HG02885 (cell line): ENCODE results near the gene SLCO2A1.
A peak's percentile ranks its signal among the peaks of the same experiment; 100 is the strongest.

Source experiments
- ATAC-seq: cut with Tn5 transposase; IDR thresholded peaks from one replicate; pipeline ENCODE4 v1.9.1; 2021; ENCODE audit warnings: mild to moderate bottlenecking; ENCODE audit not compliant: unreplicated experiment, poor library complexity

SLCO2A1 gene

DNA sequence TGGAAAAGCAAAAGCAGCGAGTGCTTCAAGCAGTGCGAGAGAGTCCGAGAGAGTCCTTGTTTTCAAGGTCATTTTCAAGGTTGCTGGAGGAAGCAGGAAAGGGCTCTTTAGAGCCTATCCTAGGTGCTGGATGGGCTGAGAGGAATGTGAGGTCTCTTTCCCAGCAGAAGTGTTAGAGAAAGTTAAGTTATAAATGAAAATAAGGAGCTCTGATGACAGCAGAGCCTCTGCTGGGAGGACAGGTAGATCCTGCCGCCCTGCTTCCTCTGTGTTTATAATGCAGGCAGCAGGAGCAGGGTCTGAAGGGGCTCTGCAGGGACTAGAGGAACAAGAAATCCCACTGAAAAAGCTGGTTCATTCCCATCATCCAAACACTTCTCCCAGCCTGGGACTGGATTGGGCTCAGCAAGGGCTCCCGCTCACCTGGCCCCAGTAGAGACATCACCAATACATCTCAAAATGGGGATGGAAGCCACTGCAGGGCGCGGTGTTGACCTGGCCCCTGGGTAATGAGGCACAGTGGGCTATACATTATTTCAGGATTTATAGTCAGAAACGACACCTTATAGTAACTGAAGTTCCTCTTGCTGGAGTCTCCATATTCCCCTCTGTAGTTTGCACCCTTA lies 92.6 kb downstream of the SLCO2A1 start:
- no peak for ATAC-seq

DNA sequence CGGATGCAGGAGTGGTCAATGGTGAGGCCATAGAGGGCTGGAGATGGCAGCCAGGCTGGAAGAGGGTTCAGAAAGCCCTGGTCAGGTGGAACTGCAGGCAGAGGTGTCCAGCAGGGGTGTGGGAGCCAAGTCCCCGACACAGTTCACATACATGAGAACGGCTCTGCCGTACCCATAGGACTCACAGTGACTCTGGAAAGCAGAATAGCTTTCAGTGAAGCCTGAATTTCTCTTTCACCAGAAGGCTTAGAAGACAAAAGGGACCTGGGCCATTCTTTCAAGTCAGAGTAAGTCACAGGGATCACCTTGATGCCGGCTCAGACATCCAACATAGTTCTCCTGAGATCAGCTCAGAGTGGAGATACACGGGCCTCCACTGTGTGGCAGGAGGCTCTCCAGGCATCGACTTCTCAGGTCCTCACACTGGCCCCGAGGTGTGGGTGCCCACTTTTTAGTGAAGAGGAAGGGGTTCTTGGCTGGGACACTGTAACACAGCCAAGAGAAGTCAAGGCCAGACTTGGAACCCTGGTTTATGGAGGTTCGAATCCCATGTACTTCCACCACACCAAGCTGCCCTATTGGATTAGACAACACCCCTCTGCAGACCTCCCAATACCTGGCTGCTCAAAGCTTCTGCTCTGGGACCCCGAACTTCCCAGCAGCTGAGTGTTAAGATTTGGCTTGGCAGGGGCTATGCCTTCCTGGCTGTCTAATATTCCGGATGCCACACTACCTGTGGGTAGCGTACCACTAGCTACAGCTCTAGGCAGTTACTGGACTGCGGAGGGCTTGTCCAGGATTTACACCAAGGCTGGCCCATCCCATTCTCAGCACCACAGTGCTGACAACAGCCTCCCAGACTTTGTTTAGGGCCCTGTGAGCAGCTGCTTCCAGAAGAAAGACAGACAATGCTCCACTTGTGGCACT lies 93.6 kb downstream of the SLCO2A1 start:
- ATAC-seq, result no peak

DNA sequence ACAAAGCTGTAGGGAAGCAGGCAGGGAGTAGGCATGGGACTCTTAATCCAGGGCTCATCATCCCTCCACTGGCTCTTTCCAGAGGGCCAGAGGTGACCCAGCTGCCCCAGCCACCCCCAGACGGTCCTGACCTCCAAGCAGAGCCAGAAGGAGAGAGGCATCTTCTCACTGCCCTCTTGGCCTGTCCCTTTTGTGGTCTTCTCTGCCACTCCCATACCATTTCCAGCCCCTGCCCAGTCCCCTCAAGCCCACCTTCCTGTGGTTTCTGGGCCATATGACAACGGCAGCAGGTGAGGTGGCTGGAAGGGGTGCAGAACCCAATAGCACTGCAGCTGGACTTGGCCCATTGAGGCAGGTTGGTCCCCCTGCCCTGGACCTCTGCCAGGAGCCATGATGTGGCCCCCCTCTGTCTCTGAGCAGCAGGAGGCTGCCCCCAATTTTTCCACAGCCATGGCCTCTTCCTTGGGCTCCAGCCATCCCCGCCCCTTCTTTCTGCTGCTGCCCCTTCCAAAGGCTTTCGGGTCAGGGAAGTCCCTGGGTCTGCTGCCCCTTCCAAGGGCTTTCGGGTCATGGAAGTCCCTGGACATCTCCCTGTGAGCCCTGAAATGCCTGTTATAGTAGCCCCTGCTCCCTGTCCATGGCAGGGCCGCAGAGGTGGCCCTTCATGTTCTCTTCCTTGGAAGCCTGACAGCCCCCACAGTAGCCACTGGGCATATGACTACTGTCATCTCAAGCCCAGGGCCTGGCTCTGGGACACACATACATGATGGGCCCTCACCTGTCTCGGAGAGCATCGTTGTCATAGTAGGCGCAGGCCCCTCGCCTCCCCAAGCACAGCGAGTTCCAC lies 94.5 kb downstream of the SLCO2A1 start:
- no peak for ATAC-seq

DNA sequence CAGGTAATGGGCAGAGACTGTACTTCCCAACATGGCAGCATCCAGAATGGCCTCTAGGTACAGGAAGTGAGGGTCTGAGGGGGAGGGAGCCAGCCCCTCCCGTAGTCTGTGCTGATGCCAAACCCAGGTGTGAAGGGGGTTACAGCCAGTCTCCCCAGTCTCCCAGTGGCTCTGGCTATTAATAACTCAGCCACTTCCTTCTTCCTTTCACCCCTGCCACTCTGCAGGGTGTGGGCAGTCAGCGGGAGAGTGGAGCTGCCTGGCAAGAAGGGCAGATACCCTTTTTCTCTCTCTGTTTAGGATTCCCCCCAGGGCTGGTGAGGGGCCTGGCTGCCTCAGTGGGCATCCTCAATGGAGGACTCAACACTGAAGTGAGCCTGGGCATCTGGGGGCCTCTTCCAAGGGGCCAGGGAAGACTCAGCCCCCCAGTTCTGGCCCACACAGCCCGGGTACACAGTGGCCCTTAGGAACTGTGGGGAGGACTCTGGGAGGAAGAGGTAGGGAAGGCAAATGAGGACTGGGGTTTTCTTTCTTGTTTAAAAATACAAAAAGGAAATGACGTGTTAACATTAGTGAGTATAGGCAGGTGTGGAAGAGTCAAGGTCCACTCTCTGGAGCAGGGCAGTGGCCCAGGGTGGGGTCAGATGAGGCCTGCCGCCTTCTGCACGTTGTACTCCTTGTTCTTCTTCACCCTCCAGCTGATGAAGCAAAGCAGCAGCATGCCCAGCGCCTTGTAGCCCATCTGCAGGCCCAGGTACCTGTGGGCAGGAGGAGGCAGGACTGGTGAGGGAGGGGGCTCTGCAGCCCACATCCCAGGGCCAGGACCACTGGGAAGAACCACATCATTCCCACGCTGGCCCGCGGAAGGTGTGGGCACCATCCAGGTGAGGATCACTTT lies 95.4 kb downstream of the SLCO2A1 start:
- ATAC-seq, result no peak

DNA sequence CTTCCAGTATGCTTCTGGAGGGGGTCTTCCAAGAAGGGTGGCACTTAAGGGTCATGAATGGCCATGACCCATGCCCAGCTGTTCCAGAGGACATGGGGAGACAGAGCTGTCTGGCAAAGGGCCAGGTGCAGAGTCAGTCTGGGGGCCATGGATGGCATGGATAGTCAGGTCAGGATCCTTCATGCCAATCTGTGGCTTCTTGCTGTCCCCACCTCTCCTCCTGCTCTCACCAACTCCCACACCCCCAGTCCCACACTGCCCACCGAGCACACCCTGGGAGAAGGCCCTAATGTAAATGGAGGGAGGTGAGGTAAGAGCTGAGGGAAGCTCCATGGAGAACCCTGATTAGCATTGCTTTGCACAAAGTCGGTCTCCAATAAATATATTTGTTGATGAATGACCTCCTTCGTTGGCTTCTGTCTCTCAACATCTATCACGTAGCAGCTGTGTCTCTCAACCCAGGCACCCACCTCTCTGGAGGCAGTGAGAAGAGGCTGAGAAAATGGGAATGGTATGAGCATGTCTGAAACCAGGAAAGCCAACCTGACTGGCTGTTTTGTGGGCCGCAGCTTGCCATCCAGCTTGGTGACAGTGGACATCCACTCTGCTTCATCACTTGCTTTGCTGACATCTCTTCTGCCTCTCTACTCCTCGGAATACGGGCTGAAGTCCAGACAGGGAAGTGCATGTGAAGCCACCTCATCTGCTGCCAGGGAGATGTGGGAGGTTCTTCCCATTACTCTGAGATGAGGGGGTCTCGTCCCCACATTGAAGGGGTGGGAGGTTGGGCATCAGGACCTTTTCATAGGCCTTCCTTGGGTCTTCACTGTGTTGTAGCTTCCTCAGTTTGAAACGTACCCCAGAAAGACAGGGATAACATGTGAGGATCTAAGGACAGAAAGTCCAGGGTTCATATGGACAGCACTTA lies 96.4 kb downstream of the SLCO2A1 start:
- no peak for ATAC-seq

DNA sequence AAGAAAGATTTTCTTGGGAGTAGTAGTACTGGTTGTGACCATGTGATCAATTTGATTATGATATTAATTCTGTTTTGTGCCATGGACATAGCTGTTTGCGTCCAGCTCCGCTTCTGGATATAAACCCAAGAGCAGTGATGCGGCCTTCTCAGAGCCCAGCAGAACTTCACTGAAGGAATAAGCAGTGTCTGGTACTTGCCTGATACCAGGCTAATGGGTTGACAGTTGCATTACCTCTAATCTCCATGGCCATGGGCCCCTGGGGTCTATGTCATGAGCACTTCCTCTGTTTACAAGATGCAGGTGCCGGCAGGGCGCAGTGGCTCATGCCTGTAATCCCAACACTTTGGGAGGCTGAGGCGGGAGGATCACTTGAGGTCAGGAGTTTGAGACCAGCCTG lies 97.7 kb downstream of the SLCO2A1 start:
- ATAC-seq, result no peak

DNA sequence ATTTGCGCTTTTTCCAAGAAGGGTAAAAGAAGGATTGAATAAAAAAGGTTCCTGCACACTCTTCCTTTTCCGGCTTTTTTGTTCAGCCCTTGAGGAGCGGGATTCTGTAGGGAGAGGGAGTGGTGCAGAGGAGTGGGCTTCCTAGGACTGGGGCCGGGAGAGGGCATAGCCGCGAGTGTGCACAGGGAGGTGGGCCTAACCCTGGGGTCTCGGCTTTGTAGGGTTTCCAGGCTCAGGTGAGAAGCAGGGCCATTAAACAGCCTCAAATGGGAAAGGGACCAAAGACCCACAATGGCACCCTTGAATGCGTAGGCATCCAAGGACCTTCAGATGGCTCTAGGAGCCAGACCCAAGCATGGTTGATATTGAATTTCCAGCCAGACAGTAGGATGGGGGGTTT lies 98.6 kb downstream of the SLCO2A1 start:
- no peak for ATAC-seq

DNA sequence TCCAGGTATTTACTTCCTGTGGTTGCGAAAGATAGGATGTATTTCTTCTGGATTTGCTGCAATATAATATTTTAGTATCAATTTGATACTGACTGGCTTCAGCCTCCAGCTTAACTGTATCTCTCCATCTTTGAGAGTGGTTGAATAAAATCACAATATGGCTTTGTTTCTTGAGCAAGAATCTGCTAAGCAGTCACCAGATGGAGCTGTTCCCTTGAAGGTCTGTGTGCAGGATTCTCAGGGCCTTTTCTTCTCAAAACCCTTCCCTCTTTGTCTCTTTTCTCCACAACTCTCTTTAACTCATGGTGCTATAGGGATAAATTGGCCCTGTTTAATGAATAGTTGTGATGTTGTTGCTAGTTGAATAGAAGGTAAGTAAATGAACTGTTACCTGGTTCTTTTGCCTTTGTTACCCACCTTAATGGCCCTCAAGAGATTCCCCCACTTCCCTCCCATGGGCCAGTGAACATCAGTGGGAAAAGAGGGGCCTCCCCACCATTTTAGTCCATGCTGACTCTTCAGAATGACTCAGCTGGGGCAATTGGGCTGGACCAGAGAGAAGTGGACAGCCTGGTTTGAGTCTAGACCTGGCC lies 99.3 kb downstream of the SLCO2A1 start:
- no peak for ATAC-seq

DNA sequence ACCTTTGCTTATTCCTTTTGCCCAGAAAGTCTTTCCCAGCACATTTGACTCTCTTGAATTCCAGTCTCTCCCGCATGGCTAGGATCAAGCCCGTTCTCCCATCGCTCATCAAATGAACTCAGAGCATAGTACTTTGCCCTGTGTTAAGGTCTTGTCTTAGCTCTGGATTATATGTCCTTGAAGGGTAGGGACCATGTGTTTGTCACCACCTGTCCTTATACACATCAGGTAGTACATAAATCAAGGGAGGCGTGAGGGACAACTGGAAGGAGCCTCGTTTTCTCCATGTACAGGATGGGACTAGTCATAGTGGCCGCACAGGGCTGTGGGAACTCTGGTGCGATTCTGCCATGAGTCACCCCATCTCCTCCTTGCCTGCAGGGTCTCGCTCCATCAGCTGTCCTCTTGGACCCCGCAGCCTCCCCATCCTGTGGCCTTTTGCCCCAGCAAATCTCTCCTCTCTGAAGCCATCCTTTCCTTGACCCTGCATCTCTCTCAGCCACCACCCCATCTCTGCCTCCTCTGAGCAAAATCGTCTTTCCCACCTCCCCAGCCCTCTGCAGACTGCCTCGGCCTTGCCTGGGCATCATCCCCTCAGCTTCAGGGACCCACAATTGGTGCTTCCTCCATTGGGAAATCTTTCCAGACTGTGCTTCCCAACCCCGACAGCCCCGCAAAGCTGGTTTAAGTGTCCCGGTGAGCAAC lies 100.7 kb downstream of the SLCO2A1 start:
- ATAC-seq, result no peak

DNA sequence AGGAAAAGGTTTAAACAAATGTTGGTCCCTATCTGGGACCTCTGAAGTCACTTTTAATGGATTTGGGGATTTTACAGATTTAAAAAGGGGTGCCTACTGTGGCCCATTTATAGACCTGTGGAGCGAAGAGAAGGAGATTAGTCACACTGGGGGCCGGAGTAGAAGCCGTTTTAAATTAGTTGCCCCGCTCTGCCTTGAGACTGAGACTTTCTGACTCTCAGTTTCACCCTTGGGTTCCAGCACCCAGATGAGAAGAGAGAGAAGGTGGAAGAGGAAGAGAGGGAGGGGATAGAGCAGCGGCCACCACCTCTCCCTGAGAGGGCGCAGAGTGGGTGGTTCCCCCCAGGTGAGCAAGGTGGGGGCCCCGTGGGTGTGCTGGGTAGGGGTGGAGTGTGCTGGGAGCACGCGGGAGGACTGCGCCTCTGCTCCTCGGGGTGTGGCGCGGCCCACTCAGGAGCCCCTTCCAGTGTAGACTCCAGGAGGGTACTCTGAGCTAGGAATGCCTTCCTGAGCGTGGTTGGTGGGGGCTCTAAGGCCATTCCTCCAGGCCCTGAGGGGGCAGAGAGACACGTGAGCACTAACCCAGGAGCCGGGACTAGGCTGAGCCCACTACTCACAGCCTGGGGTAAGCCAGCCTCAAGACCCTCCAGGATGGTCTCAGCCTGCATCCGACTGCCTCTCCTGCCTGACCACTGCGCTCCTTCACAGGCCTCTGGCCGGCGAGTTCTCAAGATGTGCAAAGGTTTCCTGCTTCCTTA lies 101.4 kb downstream of the SLCO2A1 start:
- ATAC-seq, result peak; percentile 39

DNA sequence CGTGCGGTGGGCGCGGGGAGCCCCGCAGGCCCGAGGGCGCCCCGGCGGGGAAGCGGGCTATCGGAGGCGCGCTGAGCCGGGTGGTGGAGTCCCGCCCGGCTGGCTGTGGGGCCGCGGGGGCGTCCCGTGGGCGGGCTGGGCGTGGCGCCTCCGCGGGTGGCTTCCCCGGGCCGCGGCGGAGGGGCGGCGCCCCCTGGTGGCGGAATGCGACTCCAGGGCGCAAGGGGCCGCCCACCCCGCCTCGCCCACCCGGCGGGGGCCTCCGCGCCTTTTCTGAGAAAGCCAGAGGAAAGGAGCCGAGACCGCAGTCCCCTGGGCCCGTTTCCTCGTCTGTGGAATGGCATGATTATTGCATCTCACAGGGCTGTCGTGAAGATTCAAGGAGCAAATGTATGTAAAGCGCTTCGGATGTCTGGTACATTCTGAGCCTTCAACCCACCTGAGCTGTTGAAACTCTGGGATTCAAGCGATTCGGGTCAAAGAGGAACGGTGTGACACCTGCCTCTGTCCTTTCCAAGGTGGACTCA lies 102.1 kb downstream of the SLCO2A1 start:
- ATAC-seq, result peak; percentile 84

DNA sequence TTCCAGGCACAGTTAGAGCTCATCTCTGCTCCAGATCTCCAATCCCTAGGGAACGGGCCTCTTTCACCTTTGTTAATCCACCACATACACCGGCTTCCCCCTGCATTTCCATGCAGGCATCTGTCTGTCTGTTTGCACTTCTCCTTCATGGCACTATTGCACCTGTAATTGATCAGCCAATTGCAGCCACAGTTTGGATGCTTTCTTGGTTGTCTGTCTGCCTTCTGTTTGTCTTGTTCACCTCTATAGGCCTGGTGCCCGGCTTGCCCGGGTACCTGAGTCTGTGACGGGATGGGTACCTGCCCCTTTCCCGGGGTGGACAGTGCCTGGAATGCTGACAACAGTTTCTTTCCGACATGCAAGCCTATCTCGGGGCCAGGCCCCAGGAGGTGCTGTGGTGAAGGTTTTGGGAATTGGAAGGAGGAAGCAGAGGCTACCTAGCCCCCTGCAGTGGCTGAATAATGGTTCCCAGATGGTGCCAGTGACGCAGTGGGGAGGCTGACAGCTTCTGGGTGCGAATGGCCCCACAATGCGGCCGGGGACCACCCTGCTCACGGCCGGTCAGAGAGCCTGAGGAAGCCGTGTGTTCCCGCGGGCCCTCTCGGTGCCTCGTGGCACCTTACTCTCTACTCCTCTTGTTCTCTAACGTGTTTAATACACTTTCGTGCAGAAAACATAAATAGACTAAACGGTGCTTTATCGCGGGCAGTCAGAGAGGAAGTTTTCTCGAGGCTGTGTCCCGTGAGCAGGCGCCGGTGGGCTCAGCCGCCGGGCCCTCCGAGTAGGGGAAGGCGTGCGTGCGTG lies 102.8 kb downstream of the SLCO2A1 start:
- no peak for ATAC-seq

DNA sequence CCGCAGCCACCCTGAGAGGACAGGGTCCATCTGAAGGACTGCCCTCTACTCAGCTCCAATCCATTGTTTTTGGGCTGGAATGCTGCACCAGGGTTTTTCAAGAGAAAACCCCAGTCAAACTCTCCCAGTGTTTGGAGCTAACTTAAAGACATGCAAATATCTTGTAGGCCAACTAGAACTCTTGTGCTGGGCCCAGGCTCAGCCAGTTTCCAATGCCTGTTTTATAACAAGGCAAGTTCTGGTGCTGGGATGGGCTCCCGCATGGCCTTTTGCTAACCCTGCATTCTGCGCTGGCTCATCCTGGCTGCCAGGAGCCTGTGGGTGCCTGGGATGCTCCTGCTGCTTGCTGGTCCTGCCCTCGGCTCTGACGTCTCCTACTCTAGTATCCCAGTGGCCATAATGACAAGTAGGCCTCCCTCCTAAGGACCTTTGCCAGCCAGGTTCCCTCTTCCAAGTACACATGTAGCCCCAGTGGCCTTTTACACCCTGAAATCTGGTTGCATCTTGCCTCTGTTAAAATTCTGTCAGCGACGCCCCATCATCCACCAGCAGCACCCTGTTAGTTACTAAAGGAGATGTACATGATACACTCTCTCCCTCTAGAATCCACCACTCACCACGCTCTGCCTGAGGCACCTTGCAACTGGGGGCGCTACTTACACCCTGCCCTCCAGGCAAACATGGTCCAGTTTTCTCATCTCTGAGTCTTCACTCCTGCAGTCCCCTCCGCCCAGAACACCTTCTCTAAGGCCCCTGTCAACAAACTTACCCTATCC lies 103.6 kb downstream of the SLCO2A1 start:
- no peak for ATAC-seq

DNA sequence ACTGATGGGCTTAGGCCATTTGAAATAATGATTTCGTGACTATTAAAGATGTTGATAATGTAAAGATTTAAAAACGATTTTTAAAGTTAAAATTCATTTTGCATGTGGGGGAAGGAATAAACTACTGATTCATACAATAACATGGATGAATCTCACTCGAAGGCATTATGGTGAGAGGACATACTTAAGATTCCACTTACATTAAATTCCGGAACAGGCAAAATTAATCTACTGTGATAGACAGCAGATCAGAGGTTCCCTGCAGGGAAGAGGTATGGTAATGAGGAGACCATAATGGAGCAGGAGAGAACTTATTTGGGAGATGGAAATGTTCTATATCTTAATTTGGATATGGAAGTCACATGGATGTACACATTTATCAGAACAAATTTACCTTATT lies 105.7 kb downstream of the SLCO2A1 start:
- no peak for ATAC-seq

DNA sequence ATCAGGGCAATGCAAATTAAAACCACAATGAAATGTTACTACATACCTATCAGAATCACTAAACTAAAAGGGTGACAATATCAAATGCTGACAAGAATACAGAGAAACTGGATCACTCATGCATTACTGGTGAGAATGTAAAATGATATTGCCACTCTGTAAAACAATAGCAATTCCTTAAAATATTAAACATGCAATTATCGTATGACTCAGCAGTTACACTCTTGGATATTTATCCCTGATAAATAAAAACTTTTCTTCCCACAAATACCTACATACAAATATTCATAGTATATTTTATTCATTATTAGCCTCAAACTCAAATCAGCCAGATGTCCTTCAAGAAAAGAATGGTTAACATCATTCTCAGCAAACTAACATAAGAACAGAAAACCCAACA lies 108.1 kb downstream of the SLCO2A1 start:
- no peak for ATAC-seq
